ENCODE data around the gene MAP4K4.

MAP4K4 gene

GRCh38 chr2:101793277-101793969 is 95.9 kb downstream of the MAP4K4 start:
- DNase-seq = peak; percentile 37

- DNase-seq = no peak
Observed at GRCh38 chr2:101794141-101794540, 96.6 kb downstream of the MAP4K4 start.

DNA sequence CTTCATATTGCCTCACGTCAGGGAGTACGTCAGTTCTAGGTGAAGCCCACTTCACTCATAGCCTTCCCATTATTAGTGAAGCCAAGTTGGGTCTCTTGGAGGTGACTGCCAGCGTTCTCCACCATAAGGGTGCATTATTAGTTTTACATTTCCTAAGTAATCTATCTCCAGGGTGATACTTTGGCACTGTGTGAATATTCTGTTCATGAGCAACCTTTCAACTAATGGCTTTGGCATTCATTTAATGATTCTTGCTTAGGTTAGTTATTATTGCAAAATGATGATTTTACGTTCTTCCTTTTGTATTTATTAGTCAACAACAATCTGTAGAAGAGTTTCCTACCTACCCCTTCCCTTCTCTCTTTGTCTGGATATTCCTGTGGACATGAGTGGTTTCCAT is 97.5 kb downstream of the MAP4K4 start:
- DNase-seq = no peak

- no peak for DNase-seq
Observed at GRCh38 chr2:101796825-101797600, 99.5 kb downstream of the MAP4K4 start.

GRCh38 chr2:101801496-101801895 is 104.0 kb downstream of the MAP4K4 start:
- no peak for DNase-seq

DNA sequence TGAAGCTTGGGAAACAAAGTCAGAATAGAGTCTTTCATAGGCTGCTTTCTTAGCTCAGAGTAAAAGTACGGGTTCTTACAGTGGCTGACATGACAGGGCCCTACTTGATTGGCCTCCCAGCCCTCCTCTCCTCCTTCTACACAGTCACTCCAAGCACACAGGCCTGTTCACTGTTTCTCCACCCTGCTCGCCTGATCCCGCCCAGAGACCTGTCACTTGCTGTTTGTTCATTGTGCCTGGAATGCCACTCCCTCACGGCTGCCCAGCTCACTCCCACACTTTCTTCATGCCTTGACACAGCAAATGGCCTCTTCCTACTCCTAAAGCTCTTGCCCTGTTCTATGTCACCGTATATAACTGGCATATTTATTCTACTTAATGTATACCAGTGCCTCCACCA is 104.8 kb downstream of the MAP4K4 start:
- DNase-seq = no peak

GRCh38 chr2:101803128-101803527 is 105.6 kb downstream of the MAP4K4 start:
- DNase-seq = no peak

DNA sequence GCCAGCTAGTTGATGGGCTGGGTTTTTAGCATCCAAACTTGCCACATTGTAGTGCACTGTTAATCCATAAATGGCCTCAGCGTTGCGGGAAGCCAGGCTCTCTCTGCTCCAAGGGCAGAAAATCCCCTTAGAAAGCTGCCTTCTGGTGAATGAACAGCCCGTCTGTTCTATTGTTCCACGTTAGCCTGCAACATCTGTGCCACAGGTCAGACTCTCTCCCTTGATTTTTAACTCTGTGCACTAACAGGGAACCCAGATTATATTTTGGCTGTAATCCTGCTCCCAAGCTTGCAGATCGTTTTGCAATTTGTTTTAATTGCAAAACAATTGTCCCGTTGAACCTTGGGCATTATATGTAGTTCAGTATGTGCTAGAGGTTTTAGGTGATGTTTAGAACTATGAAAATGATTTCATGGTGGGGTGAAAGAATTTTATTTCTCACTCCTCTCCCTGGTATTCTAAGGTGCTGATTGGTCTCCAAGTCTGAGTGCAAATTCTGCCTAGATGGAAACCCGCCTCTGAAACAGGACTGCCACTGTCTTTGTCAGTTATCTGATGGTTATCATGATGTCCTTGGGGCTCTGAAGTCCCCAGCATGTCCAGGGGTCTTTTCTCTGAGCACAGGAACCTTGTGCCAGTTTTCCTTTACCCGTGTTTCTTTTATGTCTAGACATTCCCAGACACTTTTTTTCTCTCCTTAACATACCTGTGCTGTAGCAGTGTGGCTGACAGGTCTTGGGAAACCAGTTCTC is 106.6 kb downstream of the MAP4K4 start:
- no peak for DNase-seq

DNA sequence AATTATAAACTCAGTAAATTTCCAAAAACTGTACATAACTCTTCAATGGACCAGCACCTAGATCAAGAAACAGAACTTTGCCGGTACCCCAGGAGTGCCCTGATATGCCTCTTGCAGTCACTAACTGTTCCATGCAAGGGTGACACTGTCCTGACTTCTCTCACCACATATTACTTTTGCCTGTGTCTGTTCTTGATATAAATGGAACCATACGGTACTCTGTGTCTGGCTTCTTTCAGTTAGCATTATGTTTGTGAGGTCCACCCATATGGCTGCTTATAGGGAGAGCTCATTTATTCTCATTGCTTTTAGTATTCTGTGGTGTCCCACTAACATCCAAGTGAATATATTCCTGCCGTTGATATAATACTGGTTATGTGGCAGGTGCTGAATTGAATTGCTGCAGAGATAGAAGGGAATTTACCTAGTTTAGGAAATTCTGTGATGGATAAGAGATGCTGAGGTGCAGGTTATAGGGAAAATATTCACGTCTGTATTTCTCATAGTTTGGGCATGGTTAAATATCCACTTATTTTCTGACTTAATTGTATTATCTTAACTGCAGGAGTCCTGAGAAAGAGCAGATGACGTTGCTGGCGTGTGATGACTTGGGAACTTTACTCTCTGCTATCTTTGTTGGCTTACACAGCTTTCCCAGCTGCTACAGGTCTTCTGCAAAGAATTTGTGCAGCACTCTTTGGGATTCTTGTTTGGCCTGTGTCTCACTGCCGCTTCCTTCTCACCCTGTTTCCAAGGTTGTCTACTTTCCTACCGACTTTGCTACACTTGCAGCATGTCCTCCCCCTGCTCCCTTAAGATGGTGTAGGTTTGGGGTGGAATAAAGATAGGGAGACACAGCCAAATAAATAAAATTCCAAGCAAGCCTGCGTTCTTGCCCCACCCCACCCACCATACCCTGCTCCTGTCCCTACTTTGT is 107.9 kb downstream of the MAP4K4 start:
- no peak for DNase-seq

DNA sequence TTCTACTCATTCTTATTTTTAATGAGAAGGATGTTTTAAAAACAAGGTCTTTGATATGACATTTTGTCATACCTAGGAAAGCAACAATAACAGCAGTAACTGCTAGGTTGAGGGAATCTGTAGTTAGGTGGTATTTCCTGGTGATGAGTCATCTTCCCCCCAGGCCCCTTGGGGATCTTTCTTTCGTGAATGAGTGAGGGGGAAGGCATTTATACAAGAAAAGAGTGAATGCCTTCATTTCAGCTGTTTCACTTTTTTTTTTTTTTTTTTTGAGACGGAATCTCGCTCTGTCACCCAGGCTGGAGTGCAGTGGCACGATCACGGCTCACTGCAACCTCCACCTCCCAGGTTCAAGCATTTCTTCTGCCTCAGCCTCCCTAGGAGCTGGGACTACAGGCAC is 108.6 kb downstream of the MAP4K4 start:
- DNase-seq = no peak

- no peak for DNase-seq
Observed at GRCh38 chr2:101806701-101807100, 109.2 kb downstream of the MAP4K4 start.

DNA sequence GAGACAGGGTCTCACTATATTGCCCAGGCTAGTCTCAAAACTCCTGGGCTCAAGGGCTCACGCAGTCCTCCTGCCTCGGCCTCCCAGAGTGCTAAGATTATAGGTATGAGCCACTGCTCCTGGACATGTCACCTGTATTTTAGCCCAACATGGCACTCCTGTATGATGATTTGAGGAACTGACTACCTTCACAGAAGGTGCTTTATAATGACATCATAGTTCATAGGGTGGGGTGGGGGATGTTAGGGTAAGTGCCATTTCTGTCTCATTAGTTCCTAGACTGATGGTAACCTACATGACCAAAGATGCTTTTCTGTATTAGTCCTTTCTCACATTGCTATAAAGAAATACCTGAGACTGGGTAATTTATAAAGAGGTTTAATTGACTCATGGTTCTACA is 109.7 kb downstream of the MAP4K4 start:
- DNase-seq = no peak

DNA sequence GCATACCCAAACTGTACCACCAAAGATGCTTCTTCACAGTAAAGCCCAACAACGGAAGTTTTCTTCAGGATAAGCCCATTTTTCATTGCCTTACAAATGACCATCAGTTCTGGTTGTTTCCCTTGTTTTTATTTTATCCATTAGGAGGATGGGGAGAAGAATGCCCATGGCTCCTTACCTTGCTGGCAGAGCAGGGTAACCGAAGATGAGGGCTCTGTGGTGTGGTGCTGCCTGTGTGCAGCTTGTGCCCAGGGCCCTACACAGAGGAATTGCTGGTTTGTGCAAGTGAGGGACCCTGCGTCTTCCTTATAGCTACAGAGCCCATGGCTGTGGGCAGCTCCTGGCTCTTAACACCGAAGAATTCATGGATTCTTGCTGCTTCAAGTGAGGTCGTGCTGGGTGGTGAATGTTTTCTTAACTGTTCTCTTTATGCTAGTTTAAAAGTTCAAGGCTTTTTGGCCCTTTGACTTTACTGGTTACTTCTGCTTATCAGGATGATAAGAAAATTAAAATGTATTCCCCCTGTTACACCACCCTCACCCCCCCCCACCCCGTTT is 110.6 kb downstream of the MAP4K4 start:
- DNase-seq = no peak

- no peak for DNase-seq
Observed at GRCh38 chr2:101809698-101810097, 112.2 kb downstream of the MAP4K4 start.

- DNase-seq = no peak
Observed at GRCh38 chr2:101811226-101812015, 113.9 kb downstream of the MAP4K4 start.

- no peak for DNase-seq
Observed at GRCh38 chr2:101812226-101812625, 114.7 kb downstream of the MAP4K4 start.

DNA sequence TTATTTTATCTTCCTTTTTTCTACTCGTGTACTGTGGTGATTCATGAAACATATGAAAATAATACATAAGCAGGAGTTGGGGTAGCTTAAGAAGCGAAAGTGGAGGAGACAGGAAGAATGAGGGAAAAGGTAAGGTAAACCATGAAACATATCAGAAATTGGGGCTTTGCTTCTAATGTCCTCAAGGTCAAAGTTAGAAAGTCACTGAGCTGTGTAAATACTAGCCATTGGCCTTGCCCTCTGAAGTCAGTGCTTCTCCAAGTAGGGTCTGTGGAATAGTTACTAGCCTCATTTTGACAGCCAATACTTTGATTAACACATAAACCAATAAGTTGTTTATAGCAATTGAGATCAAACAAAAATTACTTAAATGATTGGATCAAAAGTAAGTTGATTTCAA is 117.2 kb downstream of the MAP4K4 start:
- DNase-seq = no peak

- no peak for DNase-seq
Observed at GRCh38 chr2:101815154-101815553, 117.6 kb downstream of the MAP4K4 start.

DNA sequence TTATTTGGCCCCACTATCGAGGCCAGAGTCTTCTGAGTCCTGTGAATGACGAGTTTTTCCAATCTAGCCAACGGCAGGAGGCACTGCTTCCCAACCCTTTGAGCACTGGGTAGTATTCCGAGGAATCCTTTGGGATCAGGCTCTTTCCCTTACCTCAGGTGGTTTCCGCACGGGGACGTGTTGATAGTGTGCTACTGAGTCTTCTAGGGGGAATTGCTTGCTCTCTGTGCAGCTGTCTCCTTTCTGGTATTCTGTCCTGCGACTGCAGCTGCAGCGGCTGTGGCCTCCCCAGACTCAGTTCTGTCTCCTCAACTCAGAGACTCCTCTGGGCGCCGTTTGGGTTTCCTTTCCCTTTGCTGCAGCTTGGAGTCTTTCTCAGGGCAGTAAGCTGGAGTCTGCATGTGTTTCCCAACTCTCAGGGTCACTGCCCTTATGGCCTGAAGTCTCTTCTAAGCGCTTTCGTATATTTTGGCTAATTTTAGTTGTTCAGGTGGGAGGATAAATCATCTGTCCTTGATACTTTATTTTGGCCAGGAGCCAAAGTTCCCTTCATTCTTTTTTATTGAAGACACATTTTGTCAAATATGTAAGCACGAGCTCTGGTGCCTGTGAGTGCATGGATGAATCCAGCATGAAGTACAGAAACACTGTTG is 118.4 kb downstream of the MAP4K4 start:
- no peak for DNase-seq

DNA sequence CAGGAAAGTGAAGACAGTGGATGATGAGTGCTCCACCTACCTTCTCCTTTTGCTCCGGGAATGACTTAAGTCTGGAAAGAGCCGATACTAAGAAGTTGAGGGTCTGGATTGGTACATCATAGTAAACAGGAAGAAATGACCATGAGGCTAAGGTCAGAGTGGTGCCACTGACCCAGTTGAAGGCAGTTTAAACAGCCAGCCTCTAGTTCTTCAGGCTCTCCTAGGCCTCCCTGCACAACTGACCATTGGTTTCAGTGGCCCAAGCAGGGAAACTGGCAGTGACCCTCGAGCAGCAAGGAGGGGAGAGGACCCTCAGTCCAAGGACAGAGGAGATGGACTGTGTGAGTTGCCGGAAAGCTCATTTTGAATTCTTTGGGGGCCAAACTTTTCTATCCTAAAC is 119.1 kb downstream of the MAP4K4 start:
- DNase-seq = no peak

DNA sequence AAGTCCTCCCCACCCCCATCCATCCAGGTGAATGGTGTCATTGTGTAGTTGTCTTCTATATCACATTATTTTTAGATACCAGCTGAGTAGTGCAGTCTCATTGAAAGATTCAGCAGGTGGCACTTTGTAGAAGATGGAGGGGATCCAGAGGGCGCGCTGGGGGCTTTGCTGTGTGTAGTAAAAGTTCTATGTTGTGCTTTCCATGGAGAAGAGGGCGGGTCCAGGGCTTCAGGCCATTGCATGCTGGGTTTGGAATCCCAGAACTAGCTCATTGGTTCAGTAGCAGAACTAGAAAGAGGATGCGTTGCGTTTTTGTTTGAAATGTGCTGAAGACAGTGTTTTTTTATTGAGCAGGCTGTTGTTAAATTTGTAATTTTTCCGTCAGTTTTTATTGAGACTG is 120.0 kb downstream of the MAP4K4 start:
- DNase-seq = no peak
